AG04450 (cell line): Measurements from ENCODE around the gene TANGO2. TPM values are rescaled to one million over a fixed set of nuclear protein-coding genes. Genes with fewer than 3 reads are reported as not detected.

Experiments used
- CTCF ChIA-PET: fragments of 300-600, 350-600 bp; formaldehyde crosslinking; extraction: SDS; loops from one replicate; lab custom pipeline; 2022; ENCODE audit warnings: antibody characterized with exemption, inconsistent platforms; lab: Charles Lee
- POLR2A ChIA-PET: fragments of 350-600 bp; formaldehyde crosslinking; extraction: SDS; loops from one replicate; lab custom pipeline; 2021; ENCODE audit warnings: antibody characterized with exemption, inconsistent platforms; lab: Yijun Ruan, JAX
- DNase-seq: peaks from one replicate; pipeline ENCODE4 v3.0.0-alpha.2; 2011; ENCODE audit warnings: low read depth, low spot score
- H3K27ac ChIP-seq: one replicate; pipeline ENCODE4 v1.5.1; 2012; ENCODE audit warnings: low read depth, low read length, control low read depth
- H3K27me3 ChIP-seq: one replicate; pipeline ENCODE4 v1.6.0; 2012; ENCODE audit warnings: low read length; ENCODE audit not compliant: control insufficient read depth, insufficient read depth
- H3K4me3 ChIP-seq: 2 replicates; pipeline ENCODE4 v1.5.1; 2011; ENCODE audit warnings: mild to moderate bottlenecking, low read depth, low read length, control low read depth
- H3K9me3 ChIP-seq: 2 replicates; pipeline ENCODE4 v1.5.1; 2012; ENCODE audit warnings: low read length; ENCODE audit not compliant: control insufficient read depth, insufficient read depth
- polyA plus RNA-seq: library from polyadenylated mRNA; depleted of rRNA; stranded (reverse); fragments of >200 nt; gene quantifications from 2 replicates; pipeline ENCODE4 v1.2.3, GENCODE V29; 2011
- TF ChIP-seq, protein P1 (sequence below): IDR thresholded peaks from 2 replicates; pipeline ENCODE4 v1.5.1; 2011; ENCODE audit warnings: low read depth, low read length, control low read depth, inconsistent platforms

The TANGO2 gene
- polyA plus RNA-seq, 1 experiment = 21.3 TPM

DNA sequence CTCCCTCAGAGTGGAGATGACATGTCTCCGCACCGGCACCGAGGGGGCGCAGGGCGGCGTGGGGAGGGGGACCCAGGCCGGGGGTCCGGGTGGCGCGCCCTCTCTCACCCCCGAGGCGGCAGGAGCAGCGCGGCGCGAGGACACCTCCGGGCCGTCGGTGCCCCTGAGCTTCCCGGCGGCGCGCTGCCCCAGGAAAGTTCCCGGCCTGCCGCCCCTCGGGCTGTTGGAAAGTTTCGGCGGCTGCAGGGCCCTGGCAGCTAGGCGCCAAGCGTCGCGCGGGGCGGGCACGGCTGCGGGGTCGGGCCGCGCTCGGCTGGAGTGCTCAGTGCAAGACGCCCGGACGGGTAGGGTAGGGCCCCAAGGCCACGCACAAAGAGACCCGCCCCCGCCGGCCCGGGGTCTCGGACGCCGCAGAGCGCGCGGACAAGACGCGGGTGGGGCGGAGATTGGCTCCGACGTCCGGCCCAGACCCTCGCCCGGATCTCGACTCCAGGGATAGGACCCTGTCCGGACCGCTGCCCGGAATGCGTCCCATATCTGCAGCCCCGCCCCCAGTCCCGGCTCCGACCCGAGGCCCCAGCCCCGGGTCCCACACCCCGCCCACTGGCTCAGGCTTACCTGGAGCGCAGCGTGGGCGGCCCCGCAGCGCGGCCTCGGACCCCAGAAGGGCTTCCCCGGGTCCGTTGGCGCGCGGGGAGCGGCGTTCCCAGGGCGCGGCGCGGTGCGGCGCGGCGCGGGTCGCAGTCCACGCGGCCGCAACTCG lies 4.8 kb upstream of the TANGO2 start:
- Histone ChIP-seq H3K27me3 (peaks cover 29% of the 10 kb centered on the region), H3K9me3 (peaks cover 2% of the 10 kb centered on the region; the same call in 1 of the 2 replicates), H3K27ac (no peak overlapping the region), H3K4me3 (peak overlapping the region; percentile 59)
- ChIA-PET CTCF (interaction anchor here (1.0 to 1.6 kb wide), 6 partner anchors 14 to 286 kb away, joined by 3 to 11 read pairs (median 4); no protein-coding TSS in a partner anchor), POLR2A (no interaction called here)
- DNase-seq = no peak
- TF ChIP-seq, protein P1, sequence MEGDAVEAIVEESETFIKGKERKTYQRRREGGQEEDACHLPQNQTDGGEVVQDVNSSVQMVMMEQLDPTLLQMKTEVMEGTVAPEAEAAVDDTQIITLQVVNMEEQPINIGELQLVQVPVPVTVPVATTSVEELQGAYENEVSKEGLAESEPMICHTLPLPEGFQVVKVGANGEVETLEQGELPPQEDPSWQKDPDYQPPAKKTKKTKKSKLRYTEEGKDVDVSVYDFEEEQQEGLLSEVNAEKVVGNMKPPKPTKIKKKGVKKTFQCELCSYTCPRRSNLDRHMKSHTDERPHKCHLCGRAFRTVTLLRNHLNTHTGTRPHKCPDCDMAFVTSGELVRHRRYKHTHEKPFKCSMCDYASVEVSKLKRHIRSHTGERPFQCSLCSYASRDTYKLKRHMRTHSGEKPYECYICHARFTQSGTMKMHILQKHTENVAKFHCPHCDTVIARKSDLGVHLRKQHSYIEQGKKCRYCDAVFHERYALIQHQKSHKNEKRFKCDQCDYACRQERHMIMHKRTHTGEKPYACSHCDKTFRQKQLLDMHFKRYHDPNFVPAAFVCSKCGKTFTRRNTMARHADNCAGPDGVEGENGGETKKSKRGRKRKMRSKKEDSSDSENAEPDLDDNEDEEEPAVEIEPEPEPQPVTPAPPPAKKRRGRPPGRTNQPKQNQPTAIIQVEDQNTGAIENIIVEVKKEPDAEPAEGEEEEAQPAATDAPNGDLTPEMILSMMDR = no peak

DNA sequence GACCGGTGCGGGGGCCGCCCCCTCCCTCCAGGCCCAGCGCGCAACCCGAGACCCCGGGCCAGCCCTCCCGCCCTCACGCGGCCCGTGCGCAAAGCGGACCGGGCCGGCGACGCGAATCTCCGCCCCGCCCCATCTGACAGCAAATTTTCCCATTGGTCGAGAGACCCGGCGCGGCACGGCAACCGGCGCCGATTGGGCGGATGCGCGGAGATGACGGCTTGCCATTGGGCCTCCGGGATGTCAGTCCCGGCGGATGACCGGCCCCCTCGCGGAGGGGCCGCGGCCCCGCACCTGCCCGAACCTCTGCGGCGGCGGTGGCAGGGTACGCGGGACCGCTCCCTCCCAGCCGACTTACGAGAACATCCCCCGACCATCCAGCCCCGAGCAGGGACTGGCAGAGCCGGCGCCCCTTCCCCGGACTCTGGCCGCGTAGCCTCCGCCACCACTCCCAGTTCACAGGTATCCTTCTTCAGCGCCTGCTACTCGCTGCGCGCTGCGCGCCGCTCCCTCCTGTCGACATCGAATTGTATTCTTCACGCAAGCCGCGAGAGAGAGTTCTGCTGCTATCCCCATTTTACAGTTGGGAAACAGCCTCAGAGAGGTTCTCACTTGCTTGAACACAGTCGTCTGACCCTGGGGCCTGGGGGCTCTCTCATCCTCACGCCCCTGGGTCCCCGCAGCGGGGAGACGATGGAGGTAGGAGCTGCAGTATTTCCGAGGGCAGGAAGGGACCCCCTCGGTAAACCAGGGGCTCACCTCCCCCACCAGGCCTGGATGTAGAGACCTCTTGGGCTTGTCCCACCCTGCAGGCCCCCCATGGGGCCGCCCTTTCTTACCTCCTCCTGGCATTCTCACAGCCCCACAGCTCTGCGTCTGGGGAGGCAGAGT lies 3.9 kb upstream of the TANGO2 start, which contains the start of gene ARVCF:
ARVCF (minus strand) TSS at position 90 of the 888 bp plus-strand sequence. CDS start 26,029 bp downstream, outside the sequence.
- H3K27me3 ChIP-seq = peaks cover 29% of the 10 kb centered on the region
- H3K9me3 ChIP-seq = peaks cover 4% of the 10 kb centered on the region; the same call in 1 of the 2 replicates
- POLR2A ChIA-PET = no interaction called here
- H3K4me3 ChIP-seq = peak within 1 kb of the TSS; percentile 59
- H3K27ac ChIP-seq = no peak within 1 kb of the TSS
- TF ChIP-seq, protein P1 = no peak
- DNase-seq = peak; percentile 73
- CTCF ChIA-PET = no interaction called here

DNA sequence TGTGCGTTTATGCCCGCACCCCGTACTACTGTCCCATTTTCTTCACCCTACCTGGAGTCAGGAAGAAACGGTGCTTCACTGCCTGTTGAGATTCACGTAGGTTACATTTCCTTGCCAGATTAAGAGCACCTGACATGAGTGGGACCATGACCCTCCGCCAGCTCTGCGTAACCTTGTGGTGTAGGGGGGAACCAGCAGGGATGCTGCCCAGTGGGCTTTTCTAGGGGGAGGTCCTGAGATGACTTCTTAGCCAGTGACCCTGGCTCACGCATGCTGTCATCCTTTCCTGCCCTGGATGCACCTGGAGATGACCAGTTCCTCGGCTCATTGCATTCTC lies 3.3 kb upstream of the TANGO2 start:
- peaks cover 4% of the 10 kb centered on the region; the same call in 1 of the 2 replicates for H3K9me3 ChIP-seq
- TF ChIP-seq, protein P1 = no peak
- ChIA-PET POLR2A (no interaction called here), CTCF (no interaction called here)
- H3K27ac ChIP-seq = no peak overlapping the region
- H3K4me3 ChIP-seq = no peak overlapping the region
- no peak for DNase-seq
- H3K27me3 ChIP-seq = peaks cover 29% of the 10 kb centered on the region

DNA sequence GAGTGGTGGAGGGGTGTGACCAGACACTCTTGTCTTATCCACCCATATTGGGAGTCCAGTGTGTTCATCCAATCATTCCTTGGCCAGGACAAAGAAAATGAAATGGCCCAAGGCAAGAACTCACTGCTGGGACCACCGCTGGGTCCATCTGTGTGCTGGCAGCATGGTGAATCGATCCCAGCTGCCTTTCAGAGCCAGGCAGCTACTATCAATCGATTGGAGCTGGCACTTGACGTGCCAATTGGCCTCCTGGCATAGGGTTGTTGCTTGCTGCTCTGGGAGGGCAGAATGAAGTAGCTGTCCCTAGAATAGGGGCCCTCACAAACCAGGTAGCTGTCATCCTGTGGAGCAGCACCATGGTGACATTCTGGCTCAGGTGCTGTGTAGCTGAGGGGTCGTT lies 2.9 kb upstream of the TANGO2 start:
- no peak for DNase-seq
- CTCF ChIA-PET = no interaction called here
- POLR2A ChIA-PET = no interaction called here
- TF ChIP-seq, protein P1 = no peak
- Histone ChIP-seq H3K9me3 (peaks cover 4% of the 10 kb centered on the region; the same call in 1 of the 2 replicates), H3K27ac (no peak overlapping the region), H3K27me3 (peaks cover 29% of the 10 kb centered on the region), H3K4me3 (no peak overlapping the region)
